Osteocyte (in vitro differentiated cells): ENCODE data around the gene ORAI1. TPM values are rescaled to one million over a fixed set of nuclear protein-coding genes. Genes with fewer than 3 reads are reported as not detected.

Source experiments
- DNase-seq: peaks from one replicate; pipeline ENCODE4 v3.0.0; 2021; ENCODE audit warnings: mixed read lengths; ENCODE audit not compliant: unreplicated experiment; ENCODE audit errors: extremely low spot score
- H3K27ac Mint-ChIP-seq: one replicate; pipeline ENCODE4 v1.8.0; 2021; ENCODE audit warnings: mild to moderate bottlenecking, mixed read lengths; ENCODE audit not compliant: unreplicated experiment
- H3K27me3 Mint-ChIP-seq: one replicate; pipeline ENCODE4 v1.8.0; 2021; ENCODE audit warnings: mixed read lengths; ENCODE audit not compliant: unreplicated experiment
- H3K36me3 Mint-ChIP-seq: one replicate; pipeline ENCODE4 v1.8.0; 2021; ENCODE audit warnings: mixed read lengths; ENCODE audit not compliant: unreplicated experiment
- H3K4me1 Mint-ChIP-seq: one replicate; pipeline ENCODE4 v1.8.0; 2021; ENCODE audit warnings: mixed read lengths; ENCODE audit not compliant: unreplicated experiment
- H3K4me3 Mint-ChIP-seq: one replicate; pipeline ENCODE4 v1.8.0; 2021; ENCODE audit warnings: mild to moderate bottlenecking, moderate library complexity, mixed read lengths; ENCODE audit not compliant: unreplicated experiment
- H3K9me3 Mint-ChIP-seq: one replicate; pipeline ENCODE4 v1.8.0; 2021; ENCODE audit warnings: mixed read lengths; ENCODE audit not compliant: unreplicated experiment
- long read RNA-seq: library from polyadenylated mRNA; unstranded; transcript quantifications from one replicate; pipeline ENCODE4 v2.0.0, GENCODE V29; 2021
- total RNA-seq: library from RNA; stranded (reverse); gene quantifications from 2 replicates; pipeline ENCODE4 v1.2.1, GENCODE V29; 2021
- TF ChIP-seq, protein P1 (sequence below): fragments of 200-600 bp; sonication (generic); IDR thresholded peaks from 2 replicates; pipeline ENCODE4 v1.5.0; 2021; ENCODE audit warnings: antibody characterized with exemption, mild to moderate bottlenecking, moderate library complexity

ORAI1 gene
- total RNA-seq: 9.1 and 11.1 TPM in 2 replicates
- long read RNA-seq, partial matches to known transcripts: 0 of 1 reads
- long read RNA-seq, other reads (novel, unspliced or antisense): 0 of 1 reads

DNA sequence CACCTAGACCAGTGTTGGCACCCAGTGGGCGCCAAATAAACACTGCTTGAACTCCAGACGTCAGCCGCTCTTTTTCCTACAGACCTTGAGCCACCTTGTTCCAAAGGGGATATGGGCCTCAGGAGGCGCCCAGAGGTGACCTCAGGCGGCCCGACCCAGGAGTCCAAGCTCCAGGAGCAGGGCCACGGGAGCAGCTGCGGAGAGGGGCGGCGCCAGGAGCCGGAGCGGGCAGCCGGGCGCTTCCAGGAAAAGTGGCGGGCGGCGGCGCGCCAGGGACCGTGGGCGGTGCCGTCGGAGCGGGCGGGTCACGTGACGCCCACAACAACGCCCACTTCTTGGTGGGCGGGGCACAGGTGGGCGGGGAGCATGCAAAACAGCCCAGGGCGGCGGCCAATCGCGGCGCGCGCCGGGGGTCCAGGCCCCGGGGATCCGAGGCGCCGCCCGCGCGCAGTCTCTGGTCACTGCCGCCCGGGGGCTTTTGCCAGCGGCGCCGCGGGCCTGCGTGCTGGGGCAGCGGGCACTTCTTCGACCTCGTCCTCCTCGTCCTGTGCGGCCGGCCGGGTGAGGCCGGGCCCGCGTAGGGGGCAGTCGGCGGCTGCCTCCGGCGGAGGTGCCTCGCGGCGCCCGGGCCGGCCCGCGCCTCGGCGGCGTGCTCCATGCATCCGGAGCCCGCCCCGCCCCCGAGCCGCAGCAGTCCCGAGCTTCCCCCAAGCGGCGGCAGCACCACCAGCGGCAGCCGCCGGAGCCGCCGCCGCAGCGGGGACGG, at the start of gene ORAI1:
ORAI1 (plus strand) TSS at position 444 of the 766 bp plus-strand sequence.
- TF ChIP-seq, protein P1, sequence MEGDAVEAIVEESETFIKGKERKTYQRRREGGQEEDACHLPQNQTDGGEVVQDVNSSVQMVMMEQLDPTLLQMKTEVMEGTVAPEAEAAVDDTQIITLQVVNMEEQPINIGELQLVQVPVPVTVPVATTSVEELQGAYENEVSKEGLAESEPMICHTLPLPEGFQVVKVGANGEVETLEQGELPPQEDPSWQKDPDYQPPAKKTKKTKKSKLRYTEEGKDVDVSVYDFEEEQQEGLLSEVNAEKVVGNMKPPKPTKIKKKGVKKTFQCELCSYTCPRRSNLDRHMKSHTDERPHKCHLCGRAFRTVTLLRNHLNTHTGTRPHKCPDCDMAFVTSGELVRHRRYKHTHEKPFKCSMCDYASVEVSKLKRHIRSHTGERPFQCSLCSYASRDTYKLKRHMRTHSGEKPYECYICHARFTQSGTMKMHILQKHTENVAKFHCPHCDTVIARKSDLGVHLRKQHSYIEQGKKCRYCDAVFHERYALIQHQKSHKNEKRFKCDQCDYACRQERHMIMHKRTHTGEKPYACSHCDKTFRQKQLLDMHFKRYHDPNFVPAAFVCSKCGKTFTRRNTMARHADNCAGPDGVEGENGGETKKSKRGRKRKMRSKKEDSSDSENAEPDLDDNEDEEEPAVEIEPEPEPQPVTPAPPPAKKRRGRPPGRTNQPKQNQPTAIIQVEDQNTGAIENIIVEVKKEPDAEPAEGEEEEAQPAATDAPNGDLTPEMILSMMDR: peak; percentile 18
- Mint-ChIP-seq H3K27me3 (no peaks in the 10 kb centered on the region), H3K4me3 (peak within 1 kb of the TSS; percentile 76), H3K9me3 (no peaks in the 10 kb centered on the region), H3K4me1 (peaks cover 28% of the 10 kb centered on the region), H3K36me3 (no peaks in the 10 kb centered on the region), H3K27ac (peak within 1 kb of the TSS; percentile 79)
- peak; percentile 98 for DNase-seq

DNA sequence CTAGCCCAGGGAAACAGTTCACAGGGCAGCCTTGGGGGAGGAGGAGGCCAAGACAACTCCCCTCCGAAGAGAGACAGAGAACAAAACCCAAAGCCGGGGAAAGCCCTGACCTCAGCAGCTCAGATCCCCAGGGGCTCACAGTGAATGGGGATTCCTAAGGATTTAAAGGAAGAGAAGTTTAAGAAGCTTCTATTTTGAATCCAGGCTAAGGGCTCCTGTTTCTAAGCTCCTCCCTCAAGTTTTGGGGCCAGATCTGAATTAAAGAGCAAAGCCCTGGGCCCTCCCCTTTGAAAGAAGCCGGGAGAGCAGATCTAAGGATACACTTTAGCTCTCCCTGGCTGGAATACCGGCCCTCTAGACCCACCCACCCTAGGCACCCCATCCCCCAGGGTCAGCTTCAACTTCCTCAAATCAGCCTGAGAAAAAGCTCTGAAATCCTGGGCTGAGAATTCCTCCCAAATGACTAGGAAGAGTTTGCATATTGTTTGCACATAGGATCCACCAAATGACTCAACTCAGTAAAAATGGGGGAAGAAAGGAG, 49.4 kb upstream of the ORAI1 start:
- Mint-ChIP-seq H3K27me3 (no peaks in the 10 kb centered on the region), H3K36me3 (peaks cover 15% of the 10 kb centered on the region), H3K4me1 (peaks cover 49% of the 10 kb centered on the region), H3K9me3 (no peaks in the 10 kb centered on the region), H3K4me3 (peak overlapping the region; percentile 42), H3K27ac (peak overlapping the region; percentile 94)
- DNase-seq: no peak
- TF ChIP-seq, protein P1: no peak

DNA sequence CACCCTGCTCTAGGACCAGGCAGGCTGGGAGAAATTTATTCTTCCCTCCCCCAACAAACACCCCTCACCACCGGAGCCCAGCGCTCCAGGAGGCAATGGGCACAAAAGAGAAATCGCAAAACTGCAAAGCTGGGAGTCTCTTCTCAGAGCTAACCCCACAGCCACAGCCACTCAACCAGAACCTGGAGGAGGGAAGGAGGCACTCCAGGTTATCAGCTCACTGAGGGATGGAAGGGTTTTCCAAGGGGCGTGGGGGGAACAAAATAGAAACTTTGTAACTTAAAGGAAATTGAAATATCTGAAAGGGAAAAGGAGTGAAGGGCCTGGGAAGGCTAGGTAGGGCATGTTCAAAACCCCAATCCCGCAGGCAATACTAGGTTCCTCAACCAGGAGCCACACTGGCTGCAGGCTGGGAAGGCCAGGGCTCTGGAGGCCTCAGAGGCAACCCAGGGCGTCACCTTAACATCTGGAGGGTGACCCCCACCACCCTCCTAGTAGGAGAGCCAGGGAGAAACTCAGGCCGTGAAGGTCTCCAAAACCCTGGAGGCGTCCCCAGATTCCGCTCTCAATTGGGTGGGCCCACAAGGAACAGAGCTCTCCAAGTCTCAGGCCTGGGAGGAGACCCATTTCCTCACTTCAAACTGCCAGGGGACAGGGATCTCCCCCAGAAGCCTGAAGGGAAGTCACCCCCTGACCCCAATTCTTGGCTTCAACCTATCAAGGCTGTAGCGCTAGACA, 48.7 kb upstream of the ORAI1 start:
- Mint-ChIP-seq H3K4me3 (peak overlapping the region; percentile 42), H3K4me1 (peaks cover 56% of the 10 kb centered on the region), H3K36me3 (peaks cover 12% of the 10 kb centered on the region), H3K27me3 (no peaks in the 10 kb centered on the region), H3K9me3 (no peaks in the 10 kb centered on the region), H3K27ac (peak overlapping the region; percentile 94)
- no peak for DNase-seq
- TF ChIP-seq, protein P1: no peak

DNA sequence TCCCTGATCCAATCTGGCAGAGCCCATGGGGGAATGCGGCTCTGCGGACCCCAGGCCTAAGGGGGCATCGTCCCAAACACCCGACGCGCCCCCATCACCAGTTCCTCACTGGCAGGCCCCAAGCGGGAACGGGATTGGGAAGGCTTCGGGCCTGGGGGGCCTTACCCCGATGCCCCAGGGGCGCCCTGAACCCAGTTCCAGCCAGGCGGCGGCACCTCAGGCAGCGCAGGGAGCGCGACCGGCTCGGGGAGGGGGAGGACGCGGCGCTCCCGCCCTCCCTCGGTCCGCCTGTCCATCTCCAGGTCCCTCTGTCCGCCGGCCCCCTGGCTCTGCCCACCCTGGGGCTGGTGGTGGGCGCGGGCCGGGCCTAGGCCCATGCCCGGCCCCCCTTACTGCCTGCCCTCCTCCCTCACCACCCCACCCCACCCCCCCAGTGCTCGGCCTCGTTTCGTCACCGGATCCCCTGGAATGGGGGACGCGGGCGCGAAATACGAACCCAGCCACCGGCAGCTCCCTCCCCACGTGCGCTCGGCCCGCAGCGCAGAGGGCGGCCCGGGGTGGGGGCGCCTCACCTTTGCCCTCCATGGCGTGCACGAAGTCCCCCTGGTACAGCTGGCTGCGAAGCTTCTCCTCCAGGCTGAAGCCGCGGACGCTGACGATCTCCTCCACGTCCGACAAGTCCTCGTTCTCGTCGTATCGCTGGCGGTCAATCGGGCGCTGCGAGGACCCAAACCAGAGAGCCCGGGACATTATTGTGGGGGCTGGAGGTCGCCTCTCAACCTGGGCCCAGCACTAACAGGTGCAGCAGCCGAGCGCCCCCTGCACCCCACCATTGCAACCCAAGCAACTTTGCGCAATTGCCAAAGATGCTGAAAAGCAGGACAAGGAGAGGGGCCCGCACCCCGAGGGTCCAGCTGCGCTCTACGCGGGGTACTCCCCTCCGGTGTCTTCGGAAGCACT, 47.8 kb upstream of the ORAI1 start:
- Mint-ChIP-seq H3K36me3 (peaks cover 12% of the 10 kb centered on the region), H3K4me1 (peaks cover 58% of the 10 kb centered on the region), H3K27me3 (no peaks in the 10 kb centered on the region), H3K9me3 (no peaks in the 10 kb centered on the region), H3K4me3 (peak overlapping the region; percentile 72), H3K27ac (peak overlapping the region; percentile 63)
- no peak for DNase-seq
- TF ChIP-seq, protein P1: no peak
